ENCODE data around the gene GEN1.

DNA sequence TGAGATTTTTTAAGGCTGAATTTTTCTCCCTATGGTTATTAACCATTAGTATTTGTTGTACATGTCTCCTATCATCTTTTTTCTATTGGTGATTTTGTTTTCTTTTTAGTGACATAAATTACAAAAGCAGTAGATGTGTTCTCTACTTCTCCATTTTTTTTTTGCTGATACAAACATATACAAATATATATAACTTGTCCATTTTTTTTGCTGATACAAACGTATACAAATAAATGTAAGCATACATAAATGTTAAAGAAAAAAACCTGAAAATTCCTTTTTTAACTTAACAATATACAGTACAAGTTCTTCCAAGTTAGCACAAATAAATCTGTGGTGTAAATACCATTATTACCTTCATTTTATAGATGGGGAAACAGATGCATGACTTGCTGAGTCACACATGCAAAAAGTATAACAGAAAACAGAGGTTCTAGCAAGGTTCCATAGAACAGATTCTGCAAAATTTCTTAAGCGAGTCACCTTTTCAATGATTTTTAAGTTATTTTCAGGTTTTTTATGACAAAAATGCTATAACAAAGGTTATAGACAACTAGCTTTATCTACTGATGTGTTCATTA, 64.4 kb downstream of the GEN1 start:
- TF ChIP-seq, protein P1, sequence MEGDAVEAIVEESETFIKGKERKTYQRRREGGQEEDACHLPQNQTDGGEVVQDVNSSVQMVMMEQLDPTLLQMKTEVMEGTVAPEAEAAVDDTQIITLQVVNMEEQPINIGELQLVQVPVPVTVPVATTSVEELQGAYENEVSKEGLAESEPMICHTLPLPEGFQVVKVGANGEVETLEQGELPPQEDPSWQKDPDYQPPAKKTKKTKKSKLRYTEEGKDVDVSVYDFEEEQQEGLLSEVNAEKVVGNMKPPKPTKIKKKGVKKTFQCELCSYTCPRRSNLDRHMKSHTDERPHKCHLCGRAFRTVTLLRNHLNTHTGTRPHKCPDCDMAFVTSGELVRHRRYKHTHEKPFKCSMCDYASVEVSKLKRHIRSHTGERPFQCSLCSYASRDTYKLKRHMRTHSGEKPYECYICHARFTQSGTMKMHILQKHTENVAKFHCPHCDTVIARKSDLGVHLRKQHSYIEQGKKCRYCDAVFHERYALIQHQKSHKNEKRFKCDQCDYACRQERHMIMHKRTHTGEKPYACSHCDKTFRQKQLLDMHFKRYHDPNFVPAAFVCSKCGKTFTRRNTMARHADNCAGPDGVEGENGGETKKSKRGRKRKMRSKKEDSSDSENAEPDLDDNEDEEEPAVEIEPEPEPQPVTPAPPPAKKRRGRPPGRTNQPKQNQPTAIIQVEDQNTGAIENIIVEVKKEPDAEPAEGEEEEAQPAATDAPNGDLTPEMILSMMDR (IDR thresholded peaks at IDR 0.05): no peak
- no peak for TF ChIP-seq POLR2A (IDR thresholded peaks at IDR 0.05)
- TF ChIP-seq POLR2AphosphoS5 (IDR thresholded peaks at IDR 0.05): no peak
